Stimulated activated CD8-positive, alpha-beta memory T cell treated with anti-CD3 and anti-CD28 coated beads, Interleukin-4, amount 100 ng/mL, for 4 hours (primary cell): ENCODE data around the gene EZR.

Source experiments
- DNase-seq, 2 donors: peaks; one replicate each; pipeline ENCODE4 v3.0.0-alpha.2; 2020; ENCODE audit warnings: low read depth in 2 of 2, low spot score in 1 of 2

Gene EZR

GRCh38 chr6:158819213-158819976 lies at the start of gene EZR:
Gene EZR, minus strand, starts transcription at chr6:158819368. Its CDS starts 1,275 bp downstream, at chr6:158818093.
- DNase-seq: peak; percentile 63 to 78

- DNase-seq: no peak
Measured at GRCh38 chr6:158868122-158868480, 48.9 kb upstream of the EZR start.

GRCh38 chr6:158867381-158868121 lies 48.4 kb upstream of the EZR start:
- no peak for DNase-seq

- no peak for DNase-seq
Measured at GRCh38 chr6:158865769-158866168, 46.6 kb upstream of the EZR start.

GRCh38 chr6:158863646-158864045 lies 44.5 kb upstream of the EZR start:
- no peak for DNase-seq

- DNase-seq: no peak
Measured at GRCh38 chr6:158861686-158862381, 42.7 kb upstream of the EZR start.

GRCh38 chr6:158860279-158860865 lies 41.2 kb upstream of the EZR start:
- DNase-seq: no peak

GRCh38 chr6:158856261-158856660 lies 37.1 kb upstream of the EZR start:
- no peak for DNase-seq

- DNase-seq: no peak
Measured at GRCh38 chr6:158854214-158855101, 35.3 kb upstream of the EZR start.

- DNase-seq: no peak
Measured at GRCh38 chr6:158853880-158854213, 34.7 kb upstream of the EZR start.

- DNase-seq: peak; percentile 66 to 77
Measured at GRCh38 chr6:158853072-158853879, 34.1 kb upstream of the EZR start.

- DNase-seq: no peak
Measured at GRCh38 chr6:158852312-158853071, 33.3 kb upstream of the EZR start.

- DNase-seq: no peak
Measured at GRCh38 chr6:158850807-158851115, 31.6 kb upstream of the EZR start.

- peak; percentile 17 to 35 for DNase-seq
Measured at GRCh38 chr6:158849899-158850806, 31.0 kb upstream of the EZR start.

GRCh38 chr6:158848490-158848895 lies 29.3 kb upstream of the EZR start:
- DNase-seq: no peak

GRCh38 chr6:158847786-158848185 lies 28.6 kb upstream of the EZR start:
- no peak for DNase-seq

- DNase-seq: no peak
Measured at GRCh38 chr6:158847012-158847529, 27.9 kb upstream of the EZR start.
